H1 (cell line): ENCODE data around the gene OSBPL2. TPM values are rescaled to one million over a fixed set of nuclear protein-coding genes. Genes with fewer than 3 reads are reported as not detected.

Experiments
- CTCF ChIA-PET: fragments of 300-600 bp; sonication (Branson Sonifier 250); formaldehyde crosslinking; loops from one replicate; lab custom pipeline; 2021; ENCODE audit not compliant: partially characterized antibody; lab: Charles Lee
- POLR2A ChIA-PET: fragments of 300-600 bp; sonication (Branson Sonifier 250); formaldehyde crosslinking; loops from one replicate; lab custom pipeline; 2021; ENCODE audit warnings: inconsistent platforms; ENCODE audit not compliant: partially characterized antibody; lab: Charles Lee
- DNase-seq, 2 experiments: peaks; one replicate each; pipeline versions ENCODE4 v3.0.0 to v3.0.0-alpha.2; 2010 to 2022; ENCODE audit warnings: low spot score in 2 of 2, low read depth in 1 of 2, mixed read lengths in 1 of 2
- FAIRE-seq: peaks from 2 replicates; lab custom pipeline; 2011; peaks lifted over from hg19 to GRCh38; lab: Jason Lieb, UNC
- H2AFZ ChIP-seq: 2 replicates; pipeline ENCODE4 v1.8.1; 2012; ENCODE audit warnings: low read length, inconsistent platforms
- H2AK5ac ChIP-seq: 2 replicates; pipeline ENCODE4 v1.6.1; 2013; ENCODE audit warnings: low read depth, low read length
- H2BK120ac ChIP-seq: replicated peaks from 2 replicates; pipeline ENCODE3; 2013; ENCODE audit warnings: low read depth, low read length, inconsistent platforms
- H2BK12ac ChIP-seq: 2 replicates; pipeline ENCODE4 v1.6.1; 2013; ENCODE audit warnings: low read depth, low read length
- H2BK15ac ChIP-seq: 2 replicates; pipeline ENCODE4 v1.6.1; 2013; ENCODE audit warnings: low read length
- H2BK20ac ChIP-seq: 2 replicates; pipeline ENCODE4 v1.6.1; 2013; ENCODE audit warnings: low read length
- H2BK5ac ChIP-seq: 2 replicates; pipeline ENCODE4 v1.6.1; 2013; ENCODE audit warnings: low read depth, low read length
- H3K14ac ChIP-seq: 2 replicates; pipeline ENCODE4 v1.6.1; 2013; ENCODE audit warnings: inconsistent platforms; ENCODE audit not compliant: insufficient read length
- H3K18ac ChIP-seq: 2 replicates; pipeline ENCODE4 v1.6.1; 2013; ENCODE audit warnings: low read length; ENCODE audit errors: extremely low read depth
- H3K23ac ChIP-seq: 2 replicates; pipeline ENCODE4 v1.6.1; 2013; ENCODE audit warnings: inconsistent platforms; ENCODE audit not compliant: insufficient read length
- H3K23me2 ChIP-seq: 2 replicates; pipeline ENCODE4 v1.6.1; 2013; ENCODE audit warnings: low read depth, low read length
- H3K27ac ChIP-seq: 2 replicates; pipeline ENCODE4 v1.6.1; 2011; ENCODE audit warnings: low read depth, low read length, inconsistent platforms
- H3K27me3 ChIP-seq, 4 experiments: replicated peaks in 1 of 4; 1 replicate in 1 of 4; 2 replicates in 3 of 4; pipeline versions ENCODE4 v1.6.1 to v1.8.1; 2011 to 2013; ENCODE audit warnings: low read length in 3 of 4, mild to moderate bottlenecking in 3 of 4, inconsistent platforms in 2 of 4, mixed read lengths in 2 of 4, moderate library complexity in 1 of 4; ENCODE audit not compliant: control insufficient read depth in 3 of 4, insufficient read depth in 3 of 4; ENCODE audit errors: extremely low read depth in 1 of 4
- H3K36me3 ChIP-seq, 4 experiments: 2 replicates each; pipeline versions ENCODE4 v1.6.1 to v1.8.1; 2011 to 2013; ENCODE audit warnings: mild to moderate bottlenecking in 4 of 4, low read length in 3 of 4, moderate library complexity in 2 of 4, control low read depth in 1 of 4, inconsistent platforms in 1 of 4; ENCODE audit not compliant: insufficient read depth in 4 of 4, control insufficient read depth in 2 of 4
- H3K4ac ChIP-seq: replicated peaks from 2 replicates; pipeline ENCODE3; 2013; ENCODE audit warnings: low read length, low read depth, mixed read lengths, inconsistent platforms; ENCODE audit not compliant: insufficient read length
- H3K4me1 ChIP-seq, 4 experiments: replicated peaks in 1 of 4; 1 replicate in 1 of 4; 2 replicates in 3 of 4; pipeline versions ENCODE4 v1.6.1 to v1.8.1; 2011 to 2013; ENCODE audit warnings: low read length in 3 of 4, inconsistent platforms in 2 of 4, mixed read lengths in 1 of 4; ENCODE audit not compliant: insufficient read depth in 4 of 4, control insufficient read depth in 3 of 4
- H3K4me2 ChIP-seq, 2 experiments: 2 replicates each; pipeline versions ENCODE4 v1.6.1 to v1.8.1; 2011 to 2013; ENCODE audit warnings: low read depth in 2 of 2, low read length in 2 of 2, control low read depth in 1 of 2, inconsistent platforms in 1 of 2, mild to moderate bottlenecking in 1 of 2; ENCODE audit not compliant: insufficient read depth in 1 of 2
- H3K4me3 ChIP-seq, 4 experiments: fragments of 200-600, 300-600 bp in 1 of 4; sonication (generic), shearing (Covaris generic), sonication (Bioruptor Twin) in 1 of 4; 2 replicates each; pipeline versions ENCODE4 v1.5.1 to v1.8.1; 2011 to 2016; ENCODE audit warnings: low read length in 4 of 4, low read depth in 3 of 4, control low read depth in 2 of 4, inconsistent platforms in 2 of 4, mild to moderate bottlenecking in 2 of 4, mixed read lengths in 1 of 4, moderate library complexity in 1 of 4; ENCODE audit not compliant: insufficient read depth in 2 of 4; ENCODE audit errors: extremely low read depth in 1 of 4
- H3K56ac ChIP-seq: replicated peaks from 2 replicates; pipeline ENCODE3; 2013; ENCODE audit warnings: low read depth, mild to moderate bottlenecking, mixed read lengths, low read length, inconsistent platforms; ENCODE audit not compliant: insufficient read length
- H3K79me1 ChIP-seq: 2 replicates; pipeline ENCODE4 v1.6.1; 2013; ENCODE audit warnings: low read depth, low read length, control low read depth
- H3K79me2 ChIP-seq, 2 experiments: 2 replicates each; pipeline versions ENCODE4 v1.6.1 to v1.8.1; 2012 to 2013; ENCODE audit warnings: low read length in 2 of 2, mild to moderate bottlenecking in 2 of 2, inconsistent platforms in 1 of 2; ENCODE audit not compliant: insufficient read depth in 2 of 2, control insufficient read depth in 1 of 2
- H3K9ac ChIP-seq, 4 experiments: replicated peaks in 1 of 4; 1 replicate in 1 of 4; 2 replicates in 3 of 4; pipeline versions ENCODE4 v1.6.1 to v1.8.1; 2011 to 2013; ENCODE audit warnings: low read depth in 3 of 4, low read length in 3 of 4, control low read depth in 2 of 4, mild to moderate bottlenecking in 2 of 4, moderate library complexity in 2 of 4, inconsistent platforms in 1 of 4; ENCODE audit errors: extremely low read depth in 1 of 4
- H3K9me3 ChIP-seq, 2 experiments: 2 replicates each; pipeline versions ENCODE4 v1.6.1 to v1.8.1; 2012 to 2013; ENCODE audit warnings: mild to moderate bottlenecking in 2 of 2, moderate library complexity in 2 of 2, control low read depth in 1 of 2, inconsistent platforms in 1 of 2, low read depth in 1 of 2, low read length in 1 of 2, mixed read lengths in 1 of 2; ENCODE audit not compliant: insufficient read depth in 2 of 2
- H4K20me1 ChIP-seq, 2 experiments: replicated peaks in 1 of 2; 2 replicates each; pipeline versions ENCODE3 to v1.8.1; 2011 to 2013; ENCODE audit warnings: inconsistent platforms in 2 of 2, low read length in 2 of 2, mild to moderate bottlenecking in 1 of 2; ENCODE audit not compliant: insufficient read depth in 2 of 2, control insufficient read depth in 1 of 2
- H4K5ac ChIP-seq: 2 replicates; pipeline ENCODE4 v1.6.1; 2013; ENCODE audit warnings: low read length, low read depth, mixed read lengths, inconsistent platforms; ENCODE audit not compliant: insufficient read length
- H4K8ac ChIP-seq: 2 replicates; pipeline ENCODE4 v1.8.0; 2013; ENCODE audit warnings: mild to moderate bottlenecking, moderate library complexity, low read length, inconsistent platforms; ENCODE audit not compliant: insufficient read depth; ENCODE audit errors: extremely low read depth
- H4K91ac ChIP-seq: replicated peaks from 2 replicates; pipeline ENCODE3; 2013; ENCODE audit warnings: low read length, mixed read lengths, inconsistent platforms; ENCODE audit not compliant: insufficient read length
- BACH1 ChIP-seq: IDR thresholded peaks from 2 replicates; pipeline ENCODE4 v1.6.1; 2012; ENCODE audit warnings: low read length, improper control_type of control experiment
- CBX8 ChIP-seq: fragments of 300-800, 300-1000 bp; sonication (generic); IDR thresholded peaks from 2 replicates; pipeline ENCODE4 v1.7.1; 2016; ENCODE audit warnings: low read depth, low read length, borderline replicate concordance
- E2F6 ChIP-seq: IDR thresholded peaks from 2 replicates; pipeline ENCODE4 v1.6.1; 2012; ENCODE audit warnings: inconsistent platforms
- JUND ChIP-seq: IDR thresholded peaks from 2 replicates; pipeline ENCODE4 v1.6.1; 2011; ENCODE audit warnings: mild to moderate bottlenecking, improper control_type of control experiment, low read length
- KDM4A ChIP-seq: IDR thresholded peaks from one replicate; pipeline ENCODE4 v1.7.1; 2012; ENCODE audit warnings: low read depth, mild to moderate bottlenecking, moderate library complexity, low read length, inconsistent platforms; ENCODE audit not compliant: severe bottlenecking
- NRF1 ChIP-seq: IDR thresholded peaks from 2 replicates; pipeline ENCODE4 v1.6.1; 2011; ENCODE audit warnings: mild to moderate bottlenecking, low read depth, low read length, improper control_type of control experiment
- POU5F1 ChIP-seq: IDR thresholded peaks from 2 replicates; pipeline ENCODE4 v1.6.1; 2011; ENCODE audit warnings: low read depth, mild to moderate bottlenecking, low read length, moderate library complexity
- SIN3A ChIP-seq, 2 experiments: IDR thresholded peaks in 1 of 2; conservative IDR thresholded peaks in 1 of 2; 2 replicates each; pipeline ENCODE4 v1.6.1; 2011 to 2012; ENCODE audit warnings: low read length in 2 of 2, improper control_type of control experiment in 1 of 2, low read depth in 1 of 2, mild to moderate bottlenecking in 1 of 2
- TEAD4 ChIP-seq: IDR thresholded peaks from 2 replicates; pipeline ENCODE4 v1.6.1; 2012; ENCODE audit warnings: low read depth, low read length, inconsistent platforms, mixed read lengths
- YY1 ChIP-seq: IDR thresholded peaks from 2 replicates; pipeline ENCODE4 v1.6.1; 2011; ENCODE audit warnings: low read depth, mild to moderate bottlenecking, low read length
- WGBS, 2 experiments: shearing (Covaris generic) in 1 of 2; methylation state at CpG; one replicate each; pipeline versions ENCODE4 v1.1.6 to v1.1.7; 2013 to 2015; ENCODE audit warnings: low lambda C conversion rate in 2 of 2, mixed read lengths in 2 of 2, inconsistent platforms in 1 of 2, low coverage in 1 of 2, missing lambda C conversion rate in 1 of 2; ENCODE audit not compliant: insufficient replicate concordance in 2 of 2, insufficient coverage in 1 of 2, insufficient read length in 1 of 2; ENCODE audit errors: extremely low coverage in 1 of 2, missing lambda C conversion rate in 1 of 2; 5-methylcytosine and 5-hydroxymethylcytosine counted together
- polyA plus RNA-seq, 7 experiments: library from polyadenylated mRNA; depleted of rRNA in 3 of 7; stranded (reverse) in 5 of 7; unstranded in 2 of 7; fragments of >200 nt in 5 of 7; fragments of 200-250 nt in 2 of 7; gene quantifications; 1 replicate in 5 of 7; 2 replicates in 1 of 7; 4 replicates in 1 of 7; pipeline versions ENCODE4 v1.2.1 to v1.2.3, GENCODE V29; 2011 to 2013; ENCODE audit warnings: missing spikeins in 2 of 7, mixed read lengths in 2 of 7
- total RNA-seq: library from RNA; stranded (reverse); fragmentation: NEBNext Ultra II Directional; extraction: Animal tissue kit (Norgen Biotek cat#: 25700); gene quantifications from 2 replicates; pipeline ENCODE4 v1.2.1, GENCODE V29; 2021

OSBPL2 gene
- total and polyA plus RNA-seq, 2 of the 8 experiments (the other 6 are each of a cell fraction or from before 2014, with no cell fraction given): 11.7 to 42.4 TPM

DNA sequence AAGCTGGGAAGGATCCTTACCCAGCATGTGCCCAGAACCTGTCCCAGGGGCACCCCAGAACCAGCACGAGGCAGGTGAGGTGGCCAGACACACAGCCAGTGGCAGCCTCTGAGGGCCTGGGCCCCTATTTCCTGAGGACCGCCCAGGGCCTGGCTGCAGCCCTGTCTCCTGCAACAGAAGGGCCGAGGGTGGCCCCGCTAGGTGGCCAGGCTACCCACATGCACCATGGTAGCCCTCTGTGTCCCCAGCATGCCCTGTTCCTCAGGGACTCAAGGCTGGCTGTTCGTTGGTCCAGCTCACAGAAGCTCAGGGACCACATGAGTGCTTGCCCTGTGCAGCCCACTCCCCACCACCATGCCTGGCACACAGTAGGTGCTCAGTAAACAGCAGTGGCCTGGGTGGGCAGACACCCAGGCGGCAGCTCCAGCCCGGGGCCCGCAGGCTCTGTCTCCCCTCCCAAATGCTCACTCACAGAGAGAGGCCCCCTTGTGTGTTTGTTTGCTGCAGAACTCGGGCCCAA, 26.5 kb upstream of the OSBPL2 start:
- no peak overlapping the region for H4K91ac ChIP-seq
- no peak overlapping the region for H3K4ac ChIP-seq
- H3K4me1 ChIP-seq: peaks cover 0 to 3% (median 0%) of the 10 kb centered on the region in 4 experiments; a peak in 1 of 7 replicates
- no peak overlapping the region for H3K27ac ChIP-seq
- H3K56ac ChIP-seq: no peak overlapping the region
- no peaks in the 10 kb centered on the region; a peak in 2 of 7 replicates for H3K27me3 ChIP-seq
- H2AFZ ChIP-seq: no peak overlapping the region
- H3K4me2 ChIP-seq: no peak overlapping the region
- no peak overlapping the region for H2BK12ac ChIP-seq
- no peak overlapping the region for H2BK15ac ChIP-seq
- no peaks in the 10 kb centered on the region for H3K23me2 ChIP-seq
- H3K14ac ChIP-seq: no peak overlapping the region
- POLR2A ChIA-PET: no interaction called here
- H3K79me2 ChIP-seq: no peaks in the 10 kb centered on the region
- no peak overlapping the region for H4K5ac ChIP-seq
- H2AK5ac ChIP-seq: no peak overlapping the region
- H4K8ac ChIP-seq: no peak overlapping the region; the same call in 1 of the 2 replicates
- no peak overlapping the region for H3K23ac ChIP-seq
- no peak overlapping the region for H2BK20ac ChIP-seq
- 88% methylated on average over 9 of the region's 9 CpGs; no CpG with 5 or more reads in 1 of the 2 experiments for WGBS, 2 experiments
- no peak for DNase-seq
- H3K36me3 ChIP-seq: no peaks in the 10 kb centered on the region
- CTCF ChIA-PET: interaction anchor here (0.9 to 1.5 kb wide), 5 partner anchors 10 to 171 kb away, joined by 3 read pairs; no protein-coding TSS in a partner anchor
- peaks cover 0 to 2% of the 10 kb centered on the region in 2 experiments for H4K20me1 ChIP-seq
- H2BK5ac ChIP-seq: no peak overlapping the region
- TF ChIP-seq SIN3A (conservative IDR thresholded peaks at IDR 0.05 in 1 of 2, IDR thresholded peaks at IDR 0.05 in 1 of 2; ENCODE audit: low read depth in 1 of 2, low read length in 2 of 2): no peak
- no peak for TF ChIP-seq BACH1
- TF ChIP-seq TEAD4: no peak
- TF ChIP-seq E2F6: no peak
- no peak for TF ChIP-seq CBX8
- TF ChIP-seq POU5F1: no peak
- TF ChIP-seq JUND: no peak
- no peak for TF ChIP-seq KDM4A
- TF ChIP-seq YY1: no peak
- TF ChIP-seq NRF1: no peak
- TF ChIP-seq, all 59 proteins: peak for 0
- Histone ChIP-seq H2BK120ac (no peak overlapping the region), H3K79me1 (no peaks in the 10 kb centered on the region), H3K9ac (no peak overlapping the region), H3K4me3 (no peak overlapping the region), H3K9me3 (no peaks in the 10 kb centered on the region), H3K18ac (no peak overlapping the region)
- FAIRE-seq: no peak
